Fibroblast of the aortic adventitia (primary cell): ENCODE data around the gene CYP2C19. TPM values are rescaled to one million over a fixed set of nuclear protein-coding genes. Genes with fewer than 3 reads are reported as not detected.
A peak's percentile ranks its signal among the peaks of the same experiment; 100 is the strongest.

Source experiments
- DNase-seq: peaks from one replicate; pipeline ENCODE4 v3.0.0-alpha.2; 2010; ENCODE audit warnings: low read depth
- H3K4me3 ChIP-seq: 2 replicates; pipeline ENCODE4 v1.5.1; 2011; ENCODE audit warnings: low read depth, mild to moderate bottlenecking, control low read depth, low read length, moderate library complexity
- CTCF ChIP-seq: IDR thresholded peaks from 2 replicates; pipeline ENCODE4 v1.5.1; 2011; ENCODE audit warnings: mild to moderate bottlenecking, low read length, control low read depth, inconsistent platforms; ENCODE audit not compliant: insufficient read depth
- total RNA-seq: library from RNA; depleted of rRNA; stranded (reverse); fragments of >200 nt; gene quantifications from 2 replicates; pipeline ENCODE4 v1.2.3, GENCODE V29; 2012; ENCODE audit warnings: low replicate concordance

The CYP2C19 gene
- total RNA-seq = not detected in 2 replicates

GRCh38 chr10:94762393-94762792, at the start of gene CYP2C19:
TSS of gene CYP2C19 (plus strand) at chr10:94762681. CDS start at chr10:94762706, 25 bp downstream.
- no peak for DNase-seq
- no peak for TF ChIP-seq CTCF

DNA sequence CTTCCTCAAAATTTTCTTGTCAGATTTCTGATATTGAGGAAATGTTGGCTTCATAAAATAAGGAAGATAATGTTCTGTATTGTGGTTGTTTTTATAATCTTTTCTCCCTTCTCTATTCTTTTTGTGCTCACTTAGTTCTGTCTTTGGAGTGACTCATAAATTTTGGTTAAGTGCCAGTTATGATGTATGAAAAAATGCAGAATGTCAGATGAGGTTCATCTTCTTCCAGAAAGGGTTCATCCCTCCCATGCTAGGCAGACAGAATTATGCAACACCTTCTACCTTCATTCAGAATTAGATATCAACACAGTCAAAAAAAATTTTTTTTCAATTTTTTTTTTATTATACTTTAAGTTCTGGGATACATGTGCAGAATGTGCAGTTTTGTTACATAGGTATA, 36.6 kb upstream of the CYP2C19 start:
- H3K4me3 ChIP-seq = no peak overlapping the region
- TF ChIP-seq CTCF = no peak
- peak; percentile 0 for DNase-seq

More at GRCh38 chr10:94762393-94762792, at the start of gene CYP2C19:
- no peak within 1 kb of the TSS for H3K4me3 ChIP-seq

GRCh38 chr10:94735197-94735596, 27.3 kb upstream of the CYP2C19 start:
- DNase-seq = no peak
- no peak for TF ChIP-seq CTCF
- H3K4me3 ChIP-seq = no peak overlapping the region

- H3K4me3 ChIP-seq = no peak overlapping the region
- TF ChIP-seq CTCF = no peak
- no peak for DNase-seq
Measured at GRCh38 chr10:94738588-94738987, 23.9 kb upstream of the CYP2C19 start.

DNA sequence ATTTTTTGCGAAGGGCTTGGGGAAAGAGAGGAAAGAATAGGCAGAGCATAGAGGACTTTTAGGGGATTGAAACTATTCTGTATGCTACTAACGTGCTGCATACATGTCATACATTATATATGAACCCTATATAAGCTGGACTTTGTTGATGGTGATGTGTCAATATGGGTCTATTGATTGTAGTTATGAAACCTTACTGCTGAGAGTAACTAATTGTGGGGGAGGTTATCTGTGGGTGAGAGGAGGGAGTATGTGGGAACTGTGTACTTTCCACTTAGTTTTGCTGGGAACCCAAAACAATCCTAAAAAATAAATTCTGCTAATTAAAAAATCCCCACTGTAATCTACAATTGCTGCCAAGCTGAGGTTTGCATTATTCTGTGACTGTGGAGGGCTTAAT, 15.3 kb upstream of the CYP2C19 start:
- TF ChIP-seq CTCF = no peak
- no peak overlapping the region for H3K4me3 ChIP-seq
- no peak for DNase-seq

DNA sequence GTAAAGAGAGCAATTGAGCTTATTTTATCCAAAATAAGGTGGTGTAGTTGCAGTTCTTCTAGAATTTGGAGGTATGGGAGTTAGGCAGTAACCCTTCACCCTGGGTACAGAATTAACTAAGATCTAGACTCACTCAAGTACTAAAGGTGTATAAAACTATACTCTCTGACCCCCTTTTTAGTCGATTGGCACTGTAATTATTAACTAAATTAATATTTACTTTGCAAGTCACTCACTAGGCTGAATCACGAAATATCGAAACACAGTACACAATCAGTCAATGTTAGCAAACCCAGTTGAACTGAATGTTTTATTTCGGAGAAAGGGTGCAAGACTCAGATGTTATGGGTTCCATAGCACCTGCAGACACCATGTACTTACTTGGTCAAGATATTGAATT, 14.6 kb upstream of the CYP2C19 start:
- no peak for DNase-seq
- TF ChIP-seq CTCF = no peak
- H3K4me3 ChIP-seq = no peak overlapping the region

- no peak for DNase-seq
- H3K4me3 ChIP-seq = no peak overlapping the region
- TF ChIP-seq CTCF = no peak
Measured at GRCh38 chr10:94757916-94758315, 4.6 kb upstream of the CYP2C19 start.
